ENCODE data around the gene ARHGAP32. TPM values are rescaled to one million over a fixed set of nuclear protein-coding genes. Genes with fewer than 3 reads are reported as not detected.

The ARHGAP32 gene
- total RNA-seq, 4 donors from 2014 or later, result 13.5 to 21.9 (median 20.2) TPM

- WGBS, 2 donors, result 96 to 99% methylated on average over 5 of the region's 5 CpGs
- H3K36me3 ChIP-seq, result no peaks in the 10 kb centered on the region
- intact Hi-C loops (cut with DNase I), result no loop called here
- no peaks in the 10 kb centered on the region for H3K27me3 ChIP-seq
- H3K9me3 ChIP-seq, result no peaks in the 10 kb centered on the region
- no peak overlapping the region for H3K4me3 ChIP-seq (replicated peaks in 1 of 3)
- no peak for DNase-seq
- H3K27ac ChIP-seq, result no peak overlapping the region
- TF ChIP-seq CTCF (IDR thresholded peaks at IDR 0.05), result no peak
- no peaks in the 10 kb centered on the region for H3K4me1 ChIP-seq
Observed at GRCh38 chr11:128962896-128963295, 229.2 kb downstream of the ARHGAP32 start.

- no peaks in the 10 kb centered on the region for H3K27me3 ChIP-seq
- no peaks in the 10 kb centered on the region for H3K4me1 ChIP-seq
- no peak for DNase-seq
- intact Hi-C loops (cut with DNase I), result no loop called here
- 88 to 93% methylated on average over 2 of the region's 2 CpGs for WGBS, 2 donors
- no peaks in the 10 kb centered on the region for H3K36me3 ChIP-seq
- no peak for TF ChIP-seq CTCF (IDR thresholded peaks at IDR 0.05)
- no peak for TF ChIP-seq POLR2A (IDR thresholded peaks at IDR 0.05)
- H3K9me3 ChIP-seq, result no peaks in the 10 kb centered on the region
- H3K4me3 ChIP-seq (replicated peaks in 1 of 3), result no peak overlapping the region
- no peak overlapping the region for H3K27ac ChIP-seq
Observed at GRCh38 chr11:128961645-128962044, 230.5 kb downstream of the ARHGAP32 start.

- Histone ChIP-seq H3K9me3 (no peaks in the 10 kb centered on the region), H3K4me3 (replicated peaks in 1 of 3) (no peak overlapping the region), H3K27me3 (no peaks in the 10 kb centered on the region), H3K36me3 (no peaks in the 10 kb centered on the region), H3K27ac (no peak overlapping the region), H3K4me1 (no peaks in the 10 kb centered on the region)
- TF ChIP-seq POLR2A (IDR thresholded peaks at IDR 0.05), result no peak
- TF ChIP-seq CTCF (IDR thresholded peaks at IDR 0.05), result no peak
- WGBS, 2 donors, result 85 to 88% methylated on average over 8 of the region's 8 CpGs
- DNase-seq, result no peak
- intact Hi-C loops (cut with DNase I), result no loop called here
Observed at GRCh38 chr11:128957202-128957482, 235.0 kb downstream of the ARHGAP32 start.

- intact Hi-C loops (cut with DNase I), result no loop called here
- peak; percentile 30 to 36 for DNase-seq
Observed at GRCh38 chr11:128956401-128957201, 235.5 kb downstream of the ARHGAP32 start.

More at GRCh38 chr11:128956401-128957201, 235.5 kb downstream of the ARHGAP32 start:
- no peak overlapping the region for H3K4me3 ChIP-seq (replicated peaks in 1 of 3)
- H3K4me1 ChIP-seq, result no peaks in the 10 kb centered on the region
- no peaks in the 10 kb centered on the region for H3K36me3 ChIP-seq
- no peak overlapping the region for H3K27ac ChIP-seq
- TF ChIP-seq POLR2A (IDR thresholded peaks at IDR 0.05) (no peak), CTCF (IDR thresholded peaks at IDR 0.05) (peak in 5 of 6 experiments; percentile 58 to 98 (median 92))
- no peaks in the 10 kb centered on the region for H3K9me3 ChIP-seq
- H3K27me3 ChIP-seq, result no peaks in the 10 kb centered on the region
- WGBS, 2 donors, result 48 to 51% methylated on average over 8 of the region's 8 CpGs

All from thyroid gland (tissue), 4 donors.